Colonic mucosa (tissue), 4 donors: ENCODE data around the gene AOPEP. TPM values are rescaled to one million over a fixed set of nuclear protein-coding genes. Genes with fewer than 3 reads are reported as not detected.

Experiments
- DNase-seq: peaks from one replicate; pipeline ENCODE4 v3.0.0-alpha.2; 2020
- H3K27ac ChIP-seq: fragments of 200-600 bp; one replicate; pipeline ENCODE4 v1.8.0; 2021
- H3K27me3 ChIP-seq: fragments of 200-600 bp; one replicate; pipeline ENCODE4 v1.8.0; 2021
- H3K36me3 ChIP-seq: fragments of 200-600 bp; one replicate; pipeline ENCODE4 v1.8.0; 2021
- H3K4me1 ChIP-seq: fragments of 200-600 bp; one replicate; pipeline ENCODE4 v1.8.0; 2021; ENCODE audit warnings: mild to moderate bottlenecking
- H3K4me3 ChIP-seq: fragments of 200-600 bp; one replicate; pipeline ENCODE4 v1.8.0; 2021
- H3K9ac ChIP-seq, 2 donors: one replicate each; pipeline ENCODE4 v1.7.0; 2013; ENCODE audit warnings: control low read depth in 2 of 2, low read depth in 2 of 2, low read length in 2 of 2
- H3K9me3 ChIP-seq: fragments of 200-600 bp; one replicate; pipeline ENCODE4 v1.8.0; 2021
- CTCF ChIP-seq: fragments of 200-600 bp; IDR thresholded peaks from one replicate; pipeline ENCODE4 v1.8.0; 2022; ENCODE audit warnings: antibody characterized with exemption, mild to moderate bottlenecking
- intact Hi-C: fragments of 100-400 bp; cut with DNase I; formaldehyde crosslinking; loops from one replicate; pipeline ENCODE4 v1.14.1; 2022
- total RNA-seq, 2 donors: library from RNA; stranded (reverse); fragmentation: NEBNext Ultra II Directional in 1 of 2; extraction: Animal tissue kit (Norgen Biotek cat#: 25700) in 1 of 2; gene quantifications; one replicate each; pipeline ENCODE4 v1.2.1, GENCODE V29; 2021
- donor health status: healthy.
- donor health status: DM: no; HTN: no; CAD: no.
- donor health status: DM: no; HTN: no; CAD: no.

Gene AOPEP
- total RNA-seq, 2 donors from 2014 or later: 38.4 to 43.2 TPM

- no peak overlapping the region for H3K9ac ChIP-seq
- no peaks in the 10 kb centered on the region for H3K9me3 ChIP-seq
- no peak overlapping the region for H3K4me3 ChIP-seq
- DNase-seq: no peak
- H3K27ac ChIP-seq: no peak overlapping the region
- intact Hi-C loops: no loop called here
- H3K36me3 ChIP-seq: no peaks in the 10 kb centered on the region
- TF ChIP-seq CTCF: no peak
- no peaks in the 10 kb centered on the region for H3K27me3 ChIP-seq
- no peaks in the 10 kb centered on the region for H3K4me1 ChIP-seq
These were observed 32.9 kb upstream of the AOPEP start for GRCh38 chr9:94693485-94694204.

GRCh38 chr9:94696545-94696944 lies 30.0 kb upstream of the AOPEP start:
- no peaks in the 10 kb centered on the region for H3K9me3 ChIP-seq
- no peak for TF ChIP-seq CTCF
- H3K4me3 ChIP-seq: no peak overlapping the region
- H3K36me3 ChIP-seq: no peaks in the 10 kb centered on the region
- intact Hi-C loops: no loop called here
- no peaks in the 10 kb centered on the region for H3K27me3 ChIP-seq
- H3K4me1 ChIP-seq: no peaks in the 10 kb centered on the region
- no peak overlapping the region for H3K9ac ChIP-seq
- no peak overlapping the region for H3K27ac ChIP-seq
- DNase-seq: no peak

GRCh38 chr9:94697972-94698581 lies 28.4 kb upstream of the AOPEP start:
- no peak overlapping the region for H3K27ac ChIP-seq
- intact Hi-C loops: no loop called here
- no peaks in the 10 kb centered on the region for H3K36me3 ChIP-seq
- no peaks in the 10 kb centered on the region for H3K4me1 ChIP-seq
- no peaks in the 10 kb centered on the region for H3K27me3 ChIP-seq
- DNase-seq: no peak
- H3K4me3 ChIP-seq: no peak overlapping the region
- no peaks in the 10 kb centered on the region for H3K9me3 ChIP-seq
- no peak overlapping the region for H3K9ac ChIP-seq
- TF ChIP-seq CTCF: no peak

- DNase-seq: no peak
- H3K4me1 ChIP-seq: no peaks in the 10 kb centered on the region
- H3K27me3 ChIP-seq: no peaks in the 10 kb centered on the region
- no peak for TF ChIP-seq CTCF
- H3K36me3 ChIP-seq: no peaks in the 10 kb centered on the region
- no peak overlapping the region for H3K27ac ChIP-seq
- no peak overlapping the region for H3K4me3 ChIP-seq
- intact Hi-C loops: no loop called here
- H3K9ac ChIP-seq: no peak overlapping the region
- H3K9me3 ChIP-seq: no peaks in the 10 kb centered on the region
These were observed 26.7 kb upstream of the AOPEP start for GRCh38 chr9:94699715-94700373.

- no peak for DNase-seq
- no peak for TF ChIP-seq CTCF
- H3K4me3 ChIP-seq: no peak overlapping the region
- no peak overlapping the region for H3K9ac ChIP-seq
- H3K27ac ChIP-seq: no peak overlapping the region
- H3K27me3 ChIP-seq: no peaks in the 10 kb centered on the region
- H3K4me1 ChIP-seq: no peaks in the 10 kb centered on the region
- H3K9me3 ChIP-seq: no peaks in the 10 kb centered on the region
- intact Hi-C loops: no loop called here
- H3K36me3 ChIP-seq: no peaks in the 10 kb centered on the region
These were observed 26.1 kb upstream of the AOPEP start for GRCh38 chr9:94700445-94700844.
